ENCODE results near the gene CWC27. TPM values are rescaled to one million over a fixed set of nuclear protein-coding genes. Genes with fewer than 3 reads are reported as not detected.
"Not testable (repeated sequence)": the region's sequence is repeated elsewhere in the genome, so short reads cannot be mapped to it uniquely, and the experiment has no call there.

CWC27 gene
- total RNA-seq, 1 donor from 2014 or later: 23.3 TPM

DNA sequence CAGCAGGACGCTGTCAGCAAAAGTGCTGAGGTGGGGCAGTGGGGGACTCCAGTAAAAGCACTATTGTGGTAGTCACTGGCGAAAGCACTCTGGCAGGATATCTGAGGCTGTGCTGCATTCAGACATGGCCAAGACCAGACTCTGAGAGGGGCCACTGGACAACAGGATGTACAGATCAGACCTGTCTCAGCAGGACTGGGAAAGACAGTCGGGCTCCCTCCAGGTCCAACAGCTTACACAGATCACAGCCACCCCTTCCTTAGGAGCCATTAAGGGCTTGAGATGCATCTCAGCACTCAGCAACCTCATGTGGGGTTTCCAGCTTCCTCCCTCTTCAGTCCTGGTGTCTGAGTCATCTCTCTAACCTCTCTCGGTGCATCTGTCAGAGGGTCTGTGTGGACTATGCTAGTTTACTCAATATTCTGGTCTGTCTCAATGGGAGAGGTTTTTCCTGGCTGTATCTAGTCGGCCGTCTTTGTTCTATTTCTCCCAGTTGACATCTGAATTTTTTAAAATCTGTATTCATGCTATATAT is 154.5 kb downstream of the CWC27 start:
- no peak for DNase-seq
- Mint-ChIP-seq H3K4me1 (ENCODE audit: low read depth, unreplicated experiment) (no peaks in the 10 kb centered on the region), H3K27me3 (ENCODE audit: unreplicated experiment) (peaks cover 1% of the 10 kb centered on the region), H3K27ac (ENCODE audit: unreplicated experiment) (no peak overlapping the region), H3K4me3 (ENCODE audit: unreplicated experiment) (no peak overlapping the region), H3K9me3 (ENCODE audit: unreplicated experiment) (peaks cover 3% of the 10 kb centered on the region), H3K36me3 (ENCODE audit: unreplicated experiment) (peaks cover 15% of the 10 kb centered on the region)
- TF ChIP-seq, protein P1, sequence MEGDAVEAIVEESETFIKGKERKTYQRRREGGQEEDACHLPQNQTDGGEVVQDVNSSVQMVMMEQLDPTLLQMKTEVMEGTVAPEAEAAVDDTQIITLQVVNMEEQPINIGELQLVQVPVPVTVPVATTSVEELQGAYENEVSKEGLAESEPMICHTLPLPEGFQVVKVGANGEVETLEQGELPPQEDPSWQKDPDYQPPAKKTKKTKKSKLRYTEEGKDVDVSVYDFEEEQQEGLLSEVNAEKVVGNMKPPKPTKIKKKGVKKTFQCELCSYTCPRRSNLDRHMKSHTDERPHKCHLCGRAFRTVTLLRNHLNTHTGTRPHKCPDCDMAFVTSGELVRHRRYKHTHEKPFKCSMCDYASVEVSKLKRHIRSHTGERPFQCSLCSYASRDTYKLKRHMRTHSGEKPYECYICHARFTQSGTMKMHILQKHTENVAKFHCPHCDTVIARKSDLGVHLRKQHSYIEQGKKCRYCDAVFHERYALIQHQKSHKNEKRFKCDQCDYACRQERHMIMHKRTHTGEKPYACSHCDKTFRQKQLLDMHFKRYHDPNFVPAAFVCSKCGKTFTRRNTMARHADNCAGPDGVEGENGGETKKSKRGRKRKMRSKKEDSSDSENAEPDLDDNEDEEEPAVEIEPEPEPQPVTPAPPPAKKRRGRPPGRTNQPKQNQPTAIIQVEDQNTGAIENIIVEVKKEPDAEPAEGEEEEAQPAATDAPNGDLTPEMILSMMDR (IDR thresholded peaks at IDR 0.05; ENCODE audit: partially characterized antibody, unreplicated experiment): no peak

DNA sequence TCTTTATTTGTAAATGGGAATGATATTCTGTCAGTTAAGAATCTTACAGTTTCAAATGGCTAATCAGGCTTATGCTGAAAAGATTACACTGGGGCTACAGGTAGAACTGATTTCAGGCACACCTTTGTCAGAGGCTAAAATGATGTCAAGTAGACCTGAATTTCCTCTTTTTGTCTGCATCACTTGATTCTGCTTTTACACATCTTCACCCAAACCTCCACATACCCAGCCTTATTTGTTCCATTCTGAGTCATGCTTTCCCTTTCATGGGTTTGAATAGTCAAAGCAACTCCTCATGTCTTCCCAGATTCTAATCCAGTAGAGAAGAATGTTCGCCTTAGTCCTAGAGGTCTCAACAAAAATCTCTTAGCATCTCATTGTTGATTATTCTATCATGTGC is 156.4 kb downstream of the CWC27 start:
- TF ChIP-seq, protein P1 (IDR thresholded peaks at IDR 0.05; ENCODE audit: partially characterized antibody, unreplicated experiment): no peak
- Mint-ChIP-seq H3K9me3 (ENCODE audit: unreplicated experiment) (peaks cover 3% of the 10 kb centered on the region), H3K4me3 (ENCODE audit: unreplicated experiment) (no peak overlapping the region), H3K27ac (ENCODE audit: unreplicated experiment) (no peak overlapping the region), H3K36me3 (ENCODE audit: unreplicated experiment) (peaks cover 15% of the 10 kb centered on the region), H3K4me1 (ENCODE audit: low read depth, unreplicated experiment) (no peaks in the 10 kb centered on the region), H3K27me3 (ENCODE audit: unreplicated experiment) (peaks cover 1% of the 10 kb centered on the region)
- DNase-seq: no peak

DNA sequence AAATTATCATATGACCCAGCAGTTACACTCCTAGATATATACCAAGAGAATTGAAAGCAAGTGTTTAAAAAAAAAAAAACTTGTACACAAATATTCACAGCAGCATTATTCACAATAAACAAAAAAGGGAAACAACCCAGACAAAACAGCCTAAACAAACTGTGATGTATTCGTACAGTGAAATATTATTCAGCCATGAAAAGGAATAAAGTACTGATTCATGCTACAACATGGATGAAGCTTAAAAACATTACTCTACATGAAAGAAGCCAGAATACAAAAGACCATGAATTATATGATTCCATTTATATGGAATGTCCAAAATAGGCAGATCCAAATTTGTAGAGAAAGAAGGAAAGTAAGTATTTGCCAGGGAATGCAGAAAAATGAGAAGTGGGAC is 161.1 kb downstream of the CWC27 start:
- H3K4me1 Mint-ChIP-seq (ENCODE audit: low read depth, unreplicated experiment): no peaks in the 10 kb centered on the region
- H3K36me3 Mint-ChIP-seq (ENCODE audit: unreplicated experiment): peaks cover 5% of the 10 kb centered on the region
- TF ChIP-seq, protein P1 (IDR thresholded peaks at IDR 0.05; ENCODE audit: partially characterized antibody, unreplicated experiment): no peak
- no peak for DNase-seq
- peaks cover 6% of the 10 kb centered on the region for H3K27me3 Mint-ChIP-seq (ENCODE audit: unreplicated experiment)
- H3K9me3 Mint-ChIP-seq (ENCODE audit: unreplicated experiment): no peaks in the 10 kb centered on the region
- no peak overlapping the region for H3K27ac Mint-ChIP-seq (ENCODE audit: unreplicated experiment)
- no peak overlapping the region for H3K4me3 Mint-ChIP-seq (ENCODE audit: unreplicated experiment)

DNA sequence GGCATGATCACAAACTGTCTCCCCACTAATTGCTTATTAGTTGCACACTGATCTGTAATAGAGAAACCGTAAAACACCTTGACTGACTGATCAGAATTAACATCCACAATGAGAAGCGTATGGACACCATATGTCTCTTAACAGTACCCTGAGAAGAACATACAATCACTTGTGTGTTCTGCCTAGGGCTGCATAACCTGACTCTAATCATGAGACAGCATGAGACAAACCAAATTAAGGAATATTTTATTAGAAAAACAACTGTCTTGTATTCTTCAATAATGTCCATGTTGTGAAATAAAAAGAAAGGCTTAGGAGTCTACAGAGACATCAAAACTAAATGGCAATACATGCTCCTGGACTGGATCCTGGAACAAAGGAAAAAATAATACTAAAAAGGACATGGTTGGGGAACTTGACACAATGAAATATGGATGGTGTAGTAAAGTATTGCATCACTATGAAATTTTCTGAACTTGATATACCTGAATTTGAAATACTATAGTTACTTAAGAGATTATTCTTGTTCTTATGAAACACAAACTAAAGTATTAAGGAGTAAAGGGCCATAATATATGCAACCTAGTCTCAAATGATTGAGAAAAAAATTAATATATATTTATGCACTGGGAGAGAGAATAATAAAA is 162.1 kb downstream of the CWC27 start:
- peaks cover 6% of the 10 kb centered on the region for H3K27me3 Mint-ChIP-seq (ENCODE audit: unreplicated experiment)
- no peak overlapping the region for H3K4me3 Mint-ChIP-seq (ENCODE audit: unreplicated experiment)
- no peak for DNase-seq
- no peaks in the 10 kb centered on the region for H3K9me3 Mint-ChIP-seq (ENCODE audit: unreplicated experiment)
- TF ChIP-seq, protein P1 (IDR thresholded peaks at IDR 0.05; ENCODE audit: partially characterized antibody, unreplicated experiment): no peak
- H3K4me1 Mint-ChIP-seq (ENCODE audit: low read depth, unreplicated experiment): no peaks in the 10 kb centered on the region
- H3K27ac Mint-ChIP-seq (ENCODE audit: unreplicated experiment): no peak overlapping the region
- H3K36me3 Mint-ChIP-seq (ENCODE audit: unreplicated experiment): peaks cover 5% of the 10 kb centered on the region

DNA sequence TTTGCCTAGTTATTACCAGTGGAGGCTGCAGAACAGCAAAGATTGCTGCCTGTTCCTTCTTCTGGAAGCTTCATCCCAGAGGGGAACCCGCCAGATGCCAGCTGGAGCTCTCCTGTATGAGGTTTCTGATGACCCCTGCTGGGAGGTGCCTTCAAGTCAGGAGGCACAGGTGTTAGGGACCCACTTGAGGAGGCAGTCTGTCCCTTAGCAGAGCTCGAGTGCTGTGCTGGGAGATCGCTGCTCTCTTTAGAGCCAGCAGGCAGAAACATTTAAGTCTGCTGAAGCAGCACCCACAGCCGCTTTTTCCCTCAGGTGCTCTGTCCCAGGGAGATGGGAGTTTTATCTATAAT is 170.7 kb downstream of the CWC27 start:
- H3K4me1 Mint-ChIP-seq (ENCODE audit: low read depth, unreplicated experiment); H3K9me3 Mint-ChIP-seq (ENCODE audit: unreplicated experiment); H3K27me3 Mint-ChIP-seq (ENCODE audit: unreplicated experiment); H3K4me3 Mint-ChIP-seq (ENCODE audit: unreplicated experiment); H3K27ac Mint-ChIP-seq (ENCODE audit: unreplicated experiment); DNase-seq: not testable (repeated sequence)
- H3K36me3 Mint-ChIP-seq (ENCODE audit: unreplicated experiment): peaks cover 28% of the 10 kb centered on the region
